ENCODE measurements around the gene SMIM10L2A. TPM values are rescaled to one million over a fixed set of nuclear protein-coding genes. Genes with fewer than 3 reads are reported as not detected.

SMIM10L2A gene
- total and polyA plus RNA-seq, 8 donors = 1.3 to 2.3 (median 1.5) TPM

- intact Hi-C loops (cut with DNase I) = no loop called here
- H3K9me3 ChIP-seq = no peaks in the 10 kb centered on the region
- no peaks in the 10 kb centered on the region for H3K4me1 ChIP-seq
- TF ChIP-seq CTCF (IDR thresholded peaks at IDR 0.05) = no peak
- 91 to 94% methylated on average over 37 of the region's 37 CpGs for WGBS, 2 donors
- no peak overlapping the region for H3K4me3 ChIP-seq
- FAIRE-seq (no peak), DNase-seq (peak in 1 of 6 donors; percentile 61), ATAC-seq (no peak)
- no peaks in the 10 kb centered on the region for H3K36me3 ChIP-seq
- no peak overlapping the region for H3K27ac ChIP-seq
- no peaks in the 10 kb centered on the region for H3K27me3 ChIP-seq
Measured at GRCh38 chrX:135433531-135434257, 11.9 kb downstream of the SMIM10L2A start.

- 86 to 91% methylated on average over 47 to 49 of the region's 49 CpGs for WGBS, 2 donors
- FAIRE-seq = no peak
Measured at GRCh38 chrX:135434258-135435138, 12.8 kb downstream of the SMIM10L2A start.

GRCh38 chrX:135435139-135435922, 13.6 kb downstream of the SMIM10L2A start:
- FAIRE-seq (no peak), ATAC-seq (no peak), DNase-seq (no peak)
- H3K4me3 ChIP-seq = no peak overlapping the region
- H3K9me3 ChIP-seq = no peaks in the 10 kb centered on the region
- no peak for TF ChIP-seq CTCF (IDR thresholded peaks at IDR 0.05)
- H3K27ac ChIP-seq = no peak overlapping the region
- WGBS, 2 donors = 90 to 92% methylated on average over 30 to 31 of the region's 31 CpGs
- no peaks in the 10 kb centered on the region for H3K27me3 ChIP-seq
- no peaks in the 10 kb centered on the region for H3K36me3 ChIP-seq
- intact Hi-C loops (cut with DNase I) = no loop called here
- no peaks in the 10 kb centered on the region for H3K4me1 ChIP-seq

More at GRCh38 chrX:135434258-135435138, 12.8 kb downstream of the SMIM10L2A start:
- H3K9me3 ChIP-seq = no peaks in the 10 kb centered on the region
- no peaks in the 10 kb centered on the region for H3K36me3 ChIP-seq
- intact Hi-C loops (cut with DNase I) = no loop called here
- H3K27ac ChIP-seq = no peak overlapping the region
- no peaks in the 10 kb centered on the region for H3K27me3 ChIP-seq
- ATAC-seq (no peak), DNase-seq (peak in 1 of 6 donors; percentile 67)
- H3K4me3 ChIP-seq = no peak overlapping the region
- no peaks in the 10 kb centered on the region for H3K4me1 ChIP-seq
- no peak for TF ChIP-seq CTCF (IDR thresholded peaks at IDR 0.05)

GRCh38 chrX:135435933-135436332, 14.2 kb downstream of the SMIM10L2A start:
- 83 to 85% methylated on average over 23 of the region's 23 CpGs for WGBS, 2 donors
- H3K4me1 ChIP-seq = no peaks in the 10 kb centered on the region
- no peaks in the 10 kb centered on the region for H3K27me3 ChIP-seq
- ATAC-seq (no peak), DNase-seq (peak in 1 of 6 donors; percentile 47), FAIRE-seq (no peak)
- no peaks in the 10 kb centered on the region for H3K36me3 ChIP-seq
- no peaks in the 10 kb centered on the region for H3K9me3 ChIP-seq
- no peak for TF ChIP-seq CTCF (IDR thresholded peaks at IDR 0.05)
- intact Hi-C loops (cut with DNase I) = no loop called here
- no peak overlapping the region for H3K27ac ChIP-seq
- H3K4me3 ChIP-seq = no peak overlapping the region
